GM18909 (cell line): ENCODE results near the gene PRKAR1A.

Experiments used
- ATAC-seq: cut with Tn5 transposase; IDR thresholded peaks from one replicate; pipeline ENCODE4 v1.9.1; 2021; ENCODE audit warnings: mild to moderate bottlenecking; ENCODE audit not compliant: unreplicated experiment, poor library complexity

The PRKAR1A gene

DNA sequence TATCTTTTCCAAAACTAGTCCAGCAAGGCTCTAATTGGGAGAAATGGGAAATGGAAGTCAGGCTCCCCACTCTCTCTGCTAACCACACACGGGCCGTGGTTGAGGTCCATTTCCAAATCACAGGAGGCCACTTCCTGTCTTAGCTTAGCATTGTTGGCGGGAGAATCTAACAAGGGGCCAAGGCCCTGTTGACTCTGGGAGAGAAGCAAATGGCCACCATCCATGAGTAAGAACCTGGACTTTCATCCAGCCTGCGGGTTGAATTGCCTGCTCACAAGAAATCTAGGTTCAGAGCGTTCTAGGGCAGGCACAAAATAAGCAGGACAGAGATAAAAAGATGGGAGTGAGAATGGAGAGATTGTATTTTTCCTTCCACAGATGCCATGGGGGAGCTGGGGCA, 83.3 kb downstream of the PRKAR1A start:
- ATAC-seq, result no peak

DNA sequence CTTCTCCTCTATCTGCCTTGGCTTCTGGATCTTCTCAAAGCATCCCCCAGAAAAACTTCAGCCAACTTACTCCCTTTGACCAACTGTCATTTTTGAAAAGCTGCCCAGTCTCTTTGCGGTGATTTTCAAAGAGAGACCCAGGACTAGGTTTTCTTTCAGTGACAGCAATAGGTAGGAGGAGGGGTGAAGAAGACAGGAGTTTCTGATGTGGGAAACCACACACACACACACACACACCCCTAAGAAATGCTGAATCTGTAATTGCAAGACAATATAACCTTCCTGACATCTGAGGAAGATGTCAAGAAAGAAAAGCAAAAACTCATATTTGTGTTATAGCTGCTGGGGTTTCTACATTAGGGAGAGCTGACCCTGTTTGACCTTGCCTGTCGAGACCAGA, 83.8 kb downstream of the PRKAR1A start:
- no peak for ATAC-seq

DNA sequence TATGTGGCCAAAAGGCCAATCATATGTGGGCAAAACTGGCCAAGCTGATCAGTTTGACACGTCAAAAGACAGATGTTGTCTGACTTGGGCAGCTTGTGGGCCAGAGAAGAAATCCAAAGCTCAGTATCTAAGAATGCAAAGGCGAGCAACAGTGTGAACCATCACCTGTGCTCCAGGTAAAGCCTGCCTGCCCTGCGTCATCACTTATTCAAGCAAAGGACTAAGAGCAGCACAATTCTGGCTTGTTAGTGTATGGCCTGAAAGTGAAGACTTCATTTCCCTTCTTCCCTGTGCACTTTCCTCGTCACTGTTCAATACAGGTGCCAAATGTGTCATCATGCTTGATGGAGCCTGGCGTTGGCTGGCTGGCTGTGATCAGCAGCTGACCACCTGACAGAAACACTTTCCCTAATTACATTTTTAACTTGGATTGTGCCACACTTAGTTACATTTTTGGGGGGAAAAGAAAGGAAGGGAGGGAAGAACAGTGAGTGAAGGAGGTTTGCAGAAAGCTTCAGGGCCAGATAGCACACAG, 84.2 kb downstream of the PRKAR1A start:
- ATAC-seq, result no peak

DNA sequence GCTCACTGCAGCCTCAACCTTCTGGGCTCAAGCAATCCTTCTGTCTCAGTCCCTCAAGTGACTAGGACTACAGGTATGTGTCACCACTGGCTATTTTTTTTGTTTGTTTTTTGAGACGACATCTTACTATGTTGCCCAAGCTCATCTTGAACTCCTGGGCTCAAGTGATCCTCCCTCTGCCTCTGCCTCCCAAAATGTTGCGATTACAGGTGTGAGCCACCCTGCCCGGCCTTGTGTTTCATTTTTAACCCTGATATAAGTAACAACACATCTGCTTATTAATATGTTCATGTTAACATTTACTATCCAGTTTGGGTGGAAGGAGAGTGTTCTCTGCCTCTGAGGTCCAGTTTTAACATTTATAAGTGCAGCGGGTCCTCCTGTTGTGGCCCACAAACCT, 85.8 kb downstream of the PRKAR1A start:
- no peak for ATAC-seq

GRCh38 chr17:68598545-68598961, 86.3 kb downstream of the PRKAR1A start:
- ATAC-seq, result no peak

GRCh38 chr17:68599091-68599490, 86.9 kb downstream of the PRKAR1A start:
- ATAC-seq, result no peak

GRCh38 chr17:68599552-68600066, 87.4 kb downstream of the PRKAR1A start:
- ATAC-seq, result no peak

- ATAC-seq, result no peak
Observed at GRCh38 chr17:68600067-68600930, 88.1 kb downstream of the PRKAR1A start.
